Astrocyte (in vitro differentiated cells and primary cell): ENCODE data around the gene ANO5. TPM values are rescaled to one million over a fixed set of nuclear protein-coding genes. Genes with fewer than 3 reads are reported as not detected.

ENCODE experiments used
- DNase-seq: peaks from one replicate; pipeline ENCODE4 v3.0.0-alpha.2; 2010; ENCODE audit warnings: low read depth
- FAIRE-seq: peaks from 2 replicates; lab custom pipeline; 2011; peaks lifted over from hg19 to GRCh38; lab: Jason Lieb, UNC
- H2AFZ ChIP-seq: 2 replicates; pipeline ENCODE4 v1.6.0; 2012; ENCODE audit warnings: low read depth, low read length, inconsistent platforms
- H3K27ac ChIP-seq: 2 replicates; pipeline ENCODE4 v1.5.1; 2011; ENCODE audit warnings: low read depth, low read length, inconsistent platforms
- H3K27me3 ChIP-seq: 2 replicates; pipeline ENCODE4 v1.6.0; 2011; ENCODE audit warnings: low read length, inconsistent platforms; ENCODE audit not compliant: insufficient read depth
- H3K36me3 ChIP-seq: 2 replicates; pipeline ENCODE4 v1.5.1; 2011; ENCODE audit warnings: low read length, inconsistent platforms; ENCODE audit not compliant: insufficient read depth
- H3K4me1 ChIP-seq: 2 replicates; pipeline ENCODE4 v1.5.1; 2011; ENCODE audit warnings: low read length, inconsistent platforms; ENCODE audit not compliant: insufficient read depth
- H3K4me2 ChIP-seq: 2 replicates; pipeline ENCODE4 v1.6.0; 2012; ENCODE audit warnings: low read length, inconsistent platforms
- H3K4me3 ChIP-seq: 2 replicates; pipeline ENCODE4 v1.5.1; 2011; ENCODE audit warnings: low read depth, mild to moderate bottlenecking, low read length, inconsistent platforms; ENCODE audit not compliant: insufficient read depth
- H3K79me2 ChIP-seq: 2 replicates; pipeline ENCODE4 v1.6.0; 2012; ENCODE audit warnings: mild to moderate bottlenecking, low read length, inconsistent platforms; ENCODE audit not compliant: insufficient read depth
- H3K9ac ChIP-seq: 2 replicates; pipeline ENCODE4 v1.6.0; 2012; ENCODE audit warnings: mild to moderate bottlenecking, low read length, inconsistent platforms
- H3K9me3 ChIP-seq: 2 replicates; pipeline ENCODE4 v1.5.1; 2012; ENCODE audit warnings: low read depth, mild to moderate bottlenecking, low read length, inconsistent platforms; ENCODE audit not compliant: insufficient read depth
- H4K20me1 ChIP-seq: 2 replicates; pipeline ENCODE4 v1.6.0; 2012; ENCODE audit warnings: low read length, inconsistent platforms; ENCODE audit not compliant: insufficient read depth
- H3K27ac Mint-ChIP-seq: one replicate; pipeline ENCODE4 v1.8.0; 2021; ENCODE audit warnings: mild to moderate bottlenecking, mixed read lengths; ENCODE audit not compliant: unreplicated experiment
- H3K27me3 Mint-ChIP-seq: one replicate; pipeline ENCODE4 v1.8.0; 2021; ENCODE audit warnings: low read depth, mixed read lengths; ENCODE audit not compliant: unreplicated experiment
- H3K36me3 Mint-ChIP-seq: one replicate; pipeline ENCODE4 v1.8.0; 2021; ENCODE audit warnings: low read depth, mixed read lengths; ENCODE audit not compliant: unreplicated experiment
- H3K4me1 Mint-ChIP-seq: one replicate; pipeline ENCODE4 v1.8.0; 2021; ENCODE audit warnings: low read depth, mixed read lengths; ENCODE audit not compliant: unreplicated experiment
- H3K4me3 Mint-ChIP-seq: one replicate; pipeline ENCODE4 v1.8.0; 2021; ENCODE audit warnings: mild to moderate bottlenecking, moderate library complexity, mixed read lengths; ENCODE audit not compliant: unreplicated experiment
- H3K9me3 Mint-ChIP-seq: one replicate; pipeline ENCODE4 v1.8.0; 2021; ENCODE audit warnings: mild to moderate bottlenecking, mixed read lengths; ENCODE audit not compliant: unreplicated experiment
- EZH2 ChIP-seq: IDR thresholded peaks from 2 replicates; pipeline ENCODE4 v1.6.1; 2012; ENCODE audit warnings: mild to moderate bottlenecking, low read length, inconsistent platforms; ENCODE audit not compliant: insufficient read depth
- total RNA-seq: library from RNA; stranded (reverse); gene quantifications from 2 replicates; pipeline ENCODE4 v1.2.1, GENCODE V29; 2021
- TF ChIP-seq, protein P1 (sequence below): IDR thresholded peaks from 2 replicates; pipeline ENCODE4 v1.5.1; 2011; ENCODE audit warnings: low read depth, mild to moderate bottlenecking, inconsistent platforms, low read length, moderate library complexity; ENCODE audit not compliant: insufficient read depth

Gene ANO5
- total RNA-seq, 1 donor from 2014 or later, result 2.5 TPM

- H3K9me3 ChIP-seq, result no peaks in the 10 kb centered on the region
- no peaks in the 10 kb centered on the region for H3K4me1 Mint-ChIP-seq
Measured at GRCh38 chr11:22225190-22225589, 32.3 kb downstream of the ANO5 start.

DNA sequence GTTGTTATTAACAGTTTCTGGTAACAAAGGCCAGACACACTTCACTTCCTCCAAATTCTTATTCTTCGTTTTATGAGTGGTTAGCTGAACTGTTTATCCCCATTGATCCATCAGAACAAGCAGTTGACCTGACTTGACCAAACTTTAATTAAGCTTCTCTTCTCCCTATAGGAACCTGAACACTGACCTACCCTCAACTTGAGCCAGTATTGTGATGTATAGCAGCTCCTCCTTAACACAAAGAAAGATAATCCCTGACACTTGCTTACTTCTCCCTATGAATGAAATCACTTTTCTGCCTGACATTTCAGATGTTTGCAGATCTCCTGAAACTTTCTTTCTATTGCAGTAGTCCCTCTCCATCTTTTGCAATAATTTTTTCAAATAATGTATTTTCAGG is 41.9 kb downstream of the ANO5 start:
- H2AFZ ChIP-seq, result no peak overlapping the region
- no peaks in the 10 kb centered on the region for H4K20me1 ChIP-seq
- H3K9me3 ChIP-seq, result no peaks in the 10 kb centered on the region
- H3K9me3 Mint-ChIP-seq, result no peaks in the 10 kb centered on the region
- no peaks in the 10 kb centered on the region for H3K27me3 ChIP-seq
- no peak overlapping the region for H3K4me2 ChIP-seq
- DNase-seq (no peak), FAIRE-seq (no peak)
- H3K36me3 ChIP-seq, result no peaks in the 10 kb centered on the region
- H3K4me1 Mint-ChIP-seq, result no peaks in the 10 kb centered on the region
- H3K4me3 Mint-ChIP-seq, result no peak overlapping the region
- no peaks in the 10 kb centered on the region for H3K4me1 ChIP-seq
- H3K27me3 Mint-ChIP-seq, result no peaks in the 10 kb centered on the region
- H3K4me3 ChIP-seq, result no peak overlapping the region
- H3K36me3 Mint-ChIP-seq, result no peaks in the 10 kb centered on the region
- H3K79me2 ChIP-seq, result no peaks in the 10 kb centered on the region
- no peak overlapping the region for H3K9ac ChIP-seq
- H3K27ac Mint-ChIP-seq, result no peak overlapping the region
- H3K27ac ChIP-seq, result no peak overlapping the region
- TF ChIP-seq, protein P1, sequence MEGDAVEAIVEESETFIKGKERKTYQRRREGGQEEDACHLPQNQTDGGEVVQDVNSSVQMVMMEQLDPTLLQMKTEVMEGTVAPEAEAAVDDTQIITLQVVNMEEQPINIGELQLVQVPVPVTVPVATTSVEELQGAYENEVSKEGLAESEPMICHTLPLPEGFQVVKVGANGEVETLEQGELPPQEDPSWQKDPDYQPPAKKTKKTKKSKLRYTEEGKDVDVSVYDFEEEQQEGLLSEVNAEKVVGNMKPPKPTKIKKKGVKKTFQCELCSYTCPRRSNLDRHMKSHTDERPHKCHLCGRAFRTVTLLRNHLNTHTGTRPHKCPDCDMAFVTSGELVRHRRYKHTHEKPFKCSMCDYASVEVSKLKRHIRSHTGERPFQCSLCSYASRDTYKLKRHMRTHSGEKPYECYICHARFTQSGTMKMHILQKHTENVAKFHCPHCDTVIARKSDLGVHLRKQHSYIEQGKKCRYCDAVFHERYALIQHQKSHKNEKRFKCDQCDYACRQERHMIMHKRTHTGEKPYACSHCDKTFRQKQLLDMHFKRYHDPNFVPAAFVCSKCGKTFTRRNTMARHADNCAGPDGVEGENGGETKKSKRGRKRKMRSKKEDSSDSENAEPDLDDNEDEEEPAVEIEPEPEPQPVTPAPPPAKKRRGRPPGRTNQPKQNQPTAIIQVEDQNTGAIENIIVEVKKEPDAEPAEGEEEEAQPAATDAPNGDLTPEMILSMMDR, result no peak
- no peak for TF ChIP-seq EZH2

More at GRCh38 chr11:22225190-22225589, 32.3 kb downstream of the ANO5 start:
- Mint-ChIP-seq H3K27ac (no peak overlapping the region), H3K9me3 (no peaks in the 10 kb centered on the region), H3K4me3 (no peak overlapping the region), H3K27me3 (no peaks in the 10 kb centered on the region), H3K36me3 (no peaks in the 10 kb centered on the region)
- no peak overlapping the region for H3K9ac ChIP-seq
- no peak for TF ChIP-seq EZH2
- TF ChIP-seq, protein P1, result no peak
- no peak for DNase-seq
- no peaks in the 10 kb centered on the region for H4K20me1 ChIP-seq
- H3K4me2 ChIP-seq, result no peak overlapping the region
- H3K4me1 ChIP-seq, result no peaks in the 10 kb centered on the region
- H3K27me3 ChIP-seq, result no peaks in the 10 kb centered on the region
- no peaks in the 10 kb centered on the region for H3K79me2 ChIP-seq
- H3K27ac ChIP-seq, result no peak overlapping the region
- H2AFZ ChIP-seq, result no peak overlapping the region
- no peak overlapping the region for H3K4me3 ChIP-seq
- no peak for FAIRE-seq
- H3K36me3 ChIP-seq, result no peaks in the 10 kb centered on the region

- no peak overlapping the region for H3K4me3 Mint-ChIP-seq
- TF ChIP-seq, protein P1, result peak; percentile 62
- no peak for TF ChIP-seq EZH2
- no peak overlapping the region for H3K27ac Mint-ChIP-seq
- H3K36me3 Mint-ChIP-seq, result no peaks in the 10 kb centered on the region
- H3K36me3 ChIP-seq, result no peaks in the 10 kb centered on the region
- H3K4me1 ChIP-seq, result no peaks in the 10 kb centered on the region
- no peaks in the 10 kb centered on the region for H3K27me3 Mint-ChIP-seq
- no peak overlapping the region for H3K27ac ChIP-seq
- no peaks in the 10 kb centered on the region for H3K9me3 ChIP-seq
- no peak overlapping the region for H3K4me2 ChIP-seq
- no peaks in the 10 kb centered on the region for H3K4me1 Mint-ChIP-seq
- FAIRE-seq, result peak; percentile 29
- no peaks in the 10 kb centered on the region for H3K27me3 ChIP-seq
- no peak overlapping the region for H3K9ac ChIP-seq
- H4K20me1 ChIP-seq, result no peaks in the 10 kb centered on the region
- H3K79me2 ChIP-seq, result no peaks in the 10 kb centered on the region
- no peak overlapping the region for H3K4me3 ChIP-seq
- peak; percentile 19 for DNase-seq
- peak overlapping the region; percentile 21 for H2AFZ ChIP-seq
- no peaks in the 10 kb centered on the region for H3K9me3 Mint-ChIP-seq
Measured at GRCh38 chr11:22244986-22245592, 52.2 kb downstream of the ANO5 start.
